Embryonic facial prominence (tissue), 1 donor: Measurements from ENCODE around the gene DHX15.
"Not testable (repeated sequence)": the region's sequence is repeated elsewhere in the genome, so short reads cannot be mapped to it uniquely, and the experiment has no call there.

Source experiments
- DNase-seq: peaks from one replicate; pipeline ENCODE4 v3.0.0-alpha.2; 2016; ENCODE audit errors: extremely low spot score

The DHX15 gene

GRCh38 chr4:24544208-24544988, 40.0 kb downstream of the DHX15 start:
- DNase-seq, result no peak

DNA sequence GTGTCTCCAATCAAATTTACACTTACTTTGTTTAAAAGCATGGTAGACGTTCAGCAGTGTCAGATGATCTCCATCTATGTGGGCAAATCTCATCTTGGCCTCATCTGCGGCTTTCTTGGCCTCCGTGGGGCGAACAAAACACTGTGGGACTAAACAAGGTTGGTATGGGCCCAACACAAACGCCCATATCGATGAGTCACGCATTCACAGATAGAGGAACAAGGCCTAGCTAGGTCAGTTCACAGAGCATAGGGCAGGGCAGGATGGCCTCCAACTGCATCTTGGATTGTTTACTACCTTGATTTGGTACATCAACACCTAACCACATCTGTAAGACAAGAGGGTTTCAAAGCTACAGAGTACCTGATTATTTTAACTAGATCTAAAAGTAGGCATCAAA, 47.3 kb downstream of the DHX15 start:
- DNase-seq, result no peak

GRCh38 chr4:24535399-24535798, 49.0 kb downstream of the DHX15 start:
- no peak for DNase-seq

DNA sequence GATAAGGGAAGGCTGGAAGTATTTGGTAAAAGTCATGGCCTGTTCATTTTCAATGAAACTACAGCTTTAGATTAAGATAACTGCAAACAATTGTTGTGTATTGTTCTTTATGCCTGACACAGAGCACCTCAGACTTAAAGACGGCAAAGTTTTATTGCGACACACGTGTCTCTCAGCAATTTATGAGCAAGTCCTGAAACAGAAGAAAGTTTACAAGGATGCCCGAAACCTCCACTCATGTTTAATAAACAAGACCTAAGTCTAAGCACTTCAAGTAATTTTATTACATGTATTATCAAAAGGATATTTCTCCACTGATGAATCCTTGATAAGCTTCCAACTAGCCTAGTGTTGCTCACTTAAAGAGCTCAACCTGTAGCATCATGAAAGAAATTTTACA, 51.0 kb downstream of the DHX15 start:
- DNase-seq, result no peak

GRCh38 chr4:24529555-24529954, 54.8 kb downstream of the DHX15 start:
- no peak for DNase-seq

GRCh38 chr4:24527371-24527770, 57.0 kb downstream of the DHX15 start:
- no peak for DNase-seq

- DNase-seq, result no peak
Observed at GRCh38 chr4:24521544-24521943, 62.8 kb downstream of the DHX15 start.

- no peak for DNase-seq
Observed at GRCh38 chr4:24519649-24520048, 64.7 kb downstream of the DHX15 start.

- no peak for DNase-seq
Observed at GRCh38 chr4:24517676-24518075, 66.7 kb downstream of the DHX15 start.

DNA sequence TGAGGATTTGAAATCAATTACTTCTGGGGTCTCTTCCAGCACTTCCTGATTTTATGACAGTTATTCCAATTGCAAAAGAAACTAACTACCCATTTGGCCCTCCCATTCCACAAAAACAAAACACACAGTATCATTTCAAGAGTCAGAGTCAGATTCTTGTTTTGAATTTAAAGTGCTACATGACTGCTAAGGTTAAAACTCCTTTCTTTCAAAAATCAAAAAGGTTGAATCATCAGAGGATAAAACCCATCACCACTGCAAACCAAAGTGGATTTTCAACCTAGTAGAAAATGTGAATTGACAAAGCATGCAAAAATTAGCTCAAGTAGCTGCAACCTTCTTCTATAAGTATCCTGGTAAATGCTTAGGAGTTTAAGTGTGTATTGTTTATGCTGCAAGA, 67.4 kb downstream of the DHX15 start:
- DNase-seq, result no peak

DNA sequence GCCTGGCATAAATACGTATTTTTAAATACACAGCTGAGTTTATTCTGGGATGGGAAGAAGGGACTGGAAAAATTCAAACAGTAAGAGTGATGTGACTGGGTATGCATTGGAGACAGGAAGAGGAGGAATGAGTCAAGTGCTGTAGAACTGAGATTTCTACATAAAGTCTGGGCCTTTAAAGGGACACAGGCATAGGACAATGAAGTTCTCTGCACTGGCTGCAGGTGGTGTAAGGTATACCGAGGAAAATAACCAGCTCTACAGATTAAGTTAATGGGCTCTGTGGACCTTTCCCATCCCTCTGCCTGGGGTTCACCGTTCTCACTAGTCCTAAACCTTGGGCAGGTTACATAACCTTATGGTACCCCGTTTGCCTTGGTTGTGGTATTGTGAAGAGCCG, 68.7 kb downstream of the DHX15 start:
- DNase-seq, result no peak

GRCh38 chr4:24514808-24515207, 69.5 kb downstream of the DHX15 start:
- no peak for DNase-seq

GRCh38 chr4:24513718-24514117, 70.6 kb downstream of the DHX15 start:
- DNase-seq, result no peak

DNA sequence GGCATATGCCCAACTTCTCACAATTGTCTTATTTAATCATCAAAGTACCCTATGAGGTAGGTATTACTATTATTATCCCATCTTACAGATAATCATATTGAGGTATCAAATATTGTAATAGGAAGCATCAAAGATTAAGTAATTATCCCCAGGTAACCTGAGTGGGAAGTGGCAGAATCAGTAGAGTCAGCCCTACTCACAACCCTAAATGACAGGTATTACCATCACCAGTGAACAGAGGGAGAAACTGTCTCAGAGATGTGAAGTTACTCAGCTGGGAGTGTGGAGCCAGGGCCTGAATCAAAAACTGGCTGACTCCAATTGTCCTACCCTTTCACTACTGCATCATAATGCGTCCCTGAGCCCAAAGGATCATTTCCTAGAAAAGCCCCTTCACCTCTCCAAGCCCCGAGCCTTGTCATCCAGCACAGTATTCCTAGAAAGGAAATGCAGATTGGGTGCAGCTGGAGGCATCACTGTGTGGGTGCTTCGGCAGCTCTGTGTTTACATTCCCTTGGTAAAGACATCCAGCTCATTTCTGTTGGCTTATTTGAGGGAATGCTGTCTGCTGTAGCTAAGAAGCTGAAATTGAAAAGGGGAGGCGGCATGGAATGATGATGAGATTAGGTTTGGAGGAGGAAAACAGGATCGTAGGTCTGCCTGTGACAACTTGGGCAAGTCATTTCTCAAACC, 72.8 kb downstream of the DHX15 start:
- no peak for DNase-seq

- DNase-seq, result no peak
Observed at GRCh38 chr4:24510091-24510490, 74.3 kb downstream of the DHX15 start.

DNA sequence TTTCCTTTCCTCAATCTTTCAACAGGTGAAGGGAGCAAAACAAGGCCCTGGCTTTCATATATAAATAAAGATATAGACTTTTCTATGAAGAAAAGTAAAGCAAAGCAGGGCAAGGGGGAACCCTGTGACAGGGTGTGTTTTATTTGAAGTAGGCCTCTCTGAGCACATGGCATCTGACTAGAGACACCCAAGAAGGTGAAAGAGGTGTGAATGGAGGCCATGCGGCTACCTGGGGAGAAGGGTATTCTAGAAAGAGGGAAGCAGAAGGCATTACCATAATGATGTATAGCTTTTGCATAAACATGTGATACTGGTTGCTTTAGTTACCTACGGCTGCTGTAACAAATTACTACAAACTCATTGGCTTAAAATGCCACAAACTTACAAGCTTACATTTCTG, 75.8 kb downstream of the DHX15 start:
- DNase-seq, result no peak

DNA sequence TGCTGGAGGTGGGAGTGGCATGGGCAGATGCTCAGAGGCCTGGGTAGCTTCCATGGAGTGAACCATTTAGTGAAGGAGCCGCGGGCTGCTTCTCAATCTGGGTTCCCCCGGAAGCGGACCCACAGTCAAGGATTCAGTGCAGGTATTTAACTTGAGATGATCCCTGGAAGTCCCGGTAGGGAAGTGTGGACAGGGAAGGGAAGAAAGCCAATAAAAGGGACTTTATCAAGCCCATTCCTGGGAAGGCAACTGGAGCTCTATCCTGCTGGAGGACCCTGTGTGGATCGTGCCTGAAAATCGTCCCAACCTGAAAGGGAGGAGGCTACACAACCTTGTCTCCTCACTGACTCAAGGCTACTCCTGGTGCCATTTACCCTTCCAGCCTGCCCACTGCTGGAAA, 76.9 kb downstream of the DHX15 start:
- DNase-seq, result no peak

DNA sequence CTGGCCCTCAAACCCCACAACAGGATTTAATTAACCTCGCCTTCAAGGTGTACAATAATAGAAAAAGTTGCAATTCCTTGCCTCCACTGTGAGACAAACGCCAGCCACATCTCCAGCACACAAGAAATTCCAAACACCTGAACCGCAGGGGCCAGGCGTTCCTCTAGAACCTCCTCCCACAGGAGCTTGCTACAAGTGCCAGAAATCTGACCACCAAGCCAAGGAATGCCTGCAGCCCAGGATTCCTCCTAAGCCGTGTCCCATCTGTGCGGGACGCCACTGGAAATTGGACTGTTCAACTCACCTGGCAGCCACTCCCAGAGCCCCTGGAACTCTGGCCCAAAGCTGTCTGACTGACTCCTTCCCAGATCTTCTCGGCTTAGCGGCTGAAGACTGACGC, 81.3 kb downstream of the DHX15 start:
- DNase-seq, result not testable (repeated sequence)

- DNase-seq, result no peak
Observed at GRCh38 chr4:24497221-24497620, 87.1 kb downstream of the DHX15 start.

- DNase-seq, result no peak
Observed at GRCh38 chr4:24496597-24496996, 87.8 kb downstream of the DHX15 start.

- DNase-seq, result no peak
Observed at GRCh38 chr4:24495388-24495787, 89.0 kb downstream of the DHX15 start.

DNA sequence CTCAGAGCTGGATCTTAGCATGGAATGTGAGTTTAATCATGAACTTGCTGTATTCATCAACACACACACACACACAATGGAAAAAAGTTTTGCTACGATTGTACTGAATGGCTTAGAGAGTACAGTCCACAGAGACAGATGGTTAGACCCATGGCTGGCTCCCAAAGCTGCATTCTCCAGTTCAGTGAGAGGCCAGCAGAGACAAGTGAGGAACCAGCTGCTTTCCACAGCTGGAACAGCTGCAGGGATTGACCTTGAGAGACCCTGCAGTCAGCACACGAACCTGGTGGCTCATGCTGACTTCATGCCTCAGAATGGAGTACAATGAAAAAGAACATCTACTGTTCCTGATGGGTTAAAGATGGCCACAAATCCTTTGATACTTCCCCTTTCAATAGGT, 94.5 kb downstream of the DHX15 start:
- no peak for DNase-seq

DNA sequence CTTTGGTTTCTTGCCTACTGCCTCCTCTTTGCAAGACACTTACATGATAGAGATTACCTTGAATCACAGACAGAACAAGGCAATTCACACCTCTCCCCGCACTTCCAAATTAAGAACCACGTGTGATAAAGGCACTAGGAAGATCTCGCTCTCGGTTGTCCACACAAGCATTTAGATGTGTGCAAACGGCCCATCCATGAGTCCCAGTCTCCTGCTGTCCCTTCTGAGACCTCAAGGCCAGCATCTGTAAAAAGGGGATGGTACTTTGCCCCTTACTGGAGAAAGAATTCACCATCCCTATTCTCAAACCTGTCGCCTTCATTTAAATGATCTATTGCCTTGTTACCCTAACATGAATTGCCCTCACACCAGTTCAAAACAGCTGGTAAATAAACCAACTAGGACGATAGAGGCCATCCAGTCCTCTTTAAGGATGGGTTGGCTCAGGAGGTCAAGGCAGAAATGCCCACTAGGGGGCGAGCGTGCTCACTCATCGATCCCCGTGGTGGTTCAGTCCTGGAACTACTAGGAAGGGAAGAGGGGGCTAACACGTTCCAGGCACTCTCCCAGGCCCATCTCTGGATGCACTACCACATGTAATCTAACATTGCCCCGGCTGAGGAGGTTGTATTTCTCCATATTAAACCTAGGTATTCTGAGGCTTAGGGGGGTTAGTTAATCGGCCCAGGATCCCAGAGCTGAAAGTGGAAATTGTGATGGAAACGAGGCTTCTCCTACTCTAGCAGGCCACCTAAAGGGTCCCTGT, 95.8 kb downstream of the DHX15 start:
- DNase-seq, result no peak
